Brain pericyte (primary cell): ENCODE measurements around the gene GNL3L.
"Not testable (repeated sequence)": the region's sequence is repeated elsewhere in the genome, so short reads cannot be mapped to it uniquely, and the experiment has no call there.

ENCODE experiments used
- DNase-seq: peaks from one replicate; pipeline ENCODE4 v3.0.0-alpha.2; 2012; ENCODE audit warnings: low read depth, low spot score

GNL3L gene

GRCh38 chrX:54560411-54560810 is 30.4 kb downstream of the GNL3L start:
- no peak for DNase-seq

- DNase-seq, result no peak
These were observed 31.6 kb downstream of the GNL3L start for GRCh38 chrX:54561622-54562021.

GRCh38 chrX:54564936-54565335 is 34.9 kb downstream of the GNL3L start:
- no peak for DNase-seq

- DNase-seq, result no peak
These were observed 40.3 kb downstream of the GNL3L start for GRCh38 chrX:54570332-54570731.

GRCh38 chrX:54572641-54573040 is 42.6 kb downstream of the GNL3L start:
- not testable (repeated sequence) for DNase-seq

- DNase-seq, result no peak
These were observed 67.7 kb downstream of the GNL3L start for GRCh38 chrX:54597728-54598127.

GRCh38 chrX:54602563-54602962 is 72.5 kb downstream of the GNL3L start:
- DNase-seq, result no peak
